Activated CD8-positive, alpha-beta memory T cell treated with anti-CD3 and anti-CD28 coated beads for 4 hours (primary cell): ENCODE measurements around the gene METTL23.
"Not testable (repeated sequence)": the region's sequence is repeated elsewhere in the genome, so short reads cannot be mapped to it uniquely, and the experiment has no call there.

ENCODE experiments used
- DNase-seq, 2 donors: peaks; one replicate each; pipeline ENCODE4 v3.0.0-alpha.2; 2020; ENCODE audit warnings: low read depth in 2 of 2

Gene METTL23

DNA sequence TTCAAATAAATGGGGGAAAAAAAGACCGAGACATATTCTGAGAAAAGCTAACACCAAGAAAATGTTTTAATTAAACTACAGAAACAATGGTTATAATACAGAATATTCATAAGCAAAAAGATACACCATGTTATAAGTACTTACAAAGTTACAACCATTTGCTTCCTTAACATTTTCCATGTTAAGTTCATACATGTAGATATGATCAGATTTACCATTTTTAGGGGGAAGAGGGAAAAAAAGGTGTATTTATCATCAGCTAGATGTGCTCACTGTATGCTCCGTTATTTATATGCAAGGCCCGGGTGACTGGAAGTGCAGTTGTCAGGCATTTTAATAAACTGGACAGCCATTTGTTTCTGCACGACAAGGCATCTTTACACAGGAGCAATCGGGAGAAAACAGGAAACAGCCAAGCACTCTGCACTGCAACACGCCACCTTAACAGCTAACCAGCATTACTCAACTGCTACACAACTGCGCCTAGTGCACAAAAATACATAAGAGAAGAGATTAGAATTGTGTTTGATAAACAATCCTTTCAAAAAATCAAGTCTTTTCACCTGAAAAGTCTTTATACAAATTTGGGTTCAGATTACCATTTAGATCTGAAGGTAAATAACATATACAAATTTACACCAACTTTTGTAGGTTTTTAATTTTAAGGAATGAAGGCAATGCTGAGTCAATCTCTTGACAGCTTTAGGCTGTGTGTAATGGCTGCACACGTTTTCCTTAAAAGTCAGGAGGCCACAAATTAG is 7.6 kb downstream of the METTL23 start:
- DNase-seq = no peak

DNA sequence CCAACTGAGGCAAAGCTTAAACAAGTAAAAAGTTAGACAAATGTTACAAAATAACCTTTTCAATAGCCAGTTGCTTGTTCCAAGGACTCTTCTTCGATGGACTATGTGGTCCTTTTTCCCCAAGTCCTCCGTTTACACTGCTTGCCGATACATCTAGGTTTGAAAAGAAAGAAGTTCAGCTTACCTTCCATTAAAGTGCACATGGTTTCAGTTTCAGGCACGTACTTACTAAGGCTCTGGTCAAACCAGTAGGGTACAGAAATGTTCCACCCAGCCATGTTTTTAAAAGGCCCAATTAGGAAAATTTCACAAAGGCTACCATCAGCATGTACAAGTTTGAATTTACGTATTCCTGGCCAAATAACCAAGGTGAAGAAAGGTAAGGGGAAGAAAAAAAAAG is 8.4 kb downstream of the METTL23 start:
- no peak for DNase-seq

DNA sequence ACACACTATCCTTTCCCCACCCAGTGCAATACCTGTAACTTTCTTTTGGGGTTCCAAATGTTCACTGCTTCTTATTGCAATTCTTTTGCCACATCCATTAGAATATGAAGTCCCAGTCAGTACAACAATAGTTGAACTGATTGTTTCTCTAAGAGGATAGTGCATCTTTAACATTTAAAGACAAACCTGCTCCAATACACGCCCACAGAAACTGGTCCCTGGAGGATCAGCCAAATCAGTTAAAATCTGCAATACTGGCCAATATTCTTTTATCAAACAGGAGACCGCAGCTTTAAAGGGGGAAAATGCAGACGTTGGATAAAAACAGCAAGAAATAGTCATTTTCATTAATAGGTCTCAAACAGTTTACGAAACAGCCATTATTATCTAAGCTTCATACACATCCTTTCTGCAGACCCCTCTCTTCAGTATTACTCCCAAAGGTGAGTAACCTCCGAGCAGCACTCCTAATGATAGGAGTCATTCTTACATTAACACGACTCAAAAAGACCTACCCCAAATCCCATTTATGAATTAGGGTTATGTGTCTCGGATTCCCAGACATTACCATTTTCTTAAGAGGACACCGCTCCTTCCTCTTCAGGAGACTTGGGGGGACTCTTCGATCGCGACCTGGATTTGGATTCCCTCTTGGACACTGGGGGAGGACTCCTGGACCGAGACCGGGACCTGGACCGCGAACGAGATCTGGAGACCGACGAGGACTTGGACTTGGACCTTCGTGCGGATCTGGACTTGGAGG is 9.1 kb downstream of the METTL23 start:
- no peak for DNase-seq

DNA sequence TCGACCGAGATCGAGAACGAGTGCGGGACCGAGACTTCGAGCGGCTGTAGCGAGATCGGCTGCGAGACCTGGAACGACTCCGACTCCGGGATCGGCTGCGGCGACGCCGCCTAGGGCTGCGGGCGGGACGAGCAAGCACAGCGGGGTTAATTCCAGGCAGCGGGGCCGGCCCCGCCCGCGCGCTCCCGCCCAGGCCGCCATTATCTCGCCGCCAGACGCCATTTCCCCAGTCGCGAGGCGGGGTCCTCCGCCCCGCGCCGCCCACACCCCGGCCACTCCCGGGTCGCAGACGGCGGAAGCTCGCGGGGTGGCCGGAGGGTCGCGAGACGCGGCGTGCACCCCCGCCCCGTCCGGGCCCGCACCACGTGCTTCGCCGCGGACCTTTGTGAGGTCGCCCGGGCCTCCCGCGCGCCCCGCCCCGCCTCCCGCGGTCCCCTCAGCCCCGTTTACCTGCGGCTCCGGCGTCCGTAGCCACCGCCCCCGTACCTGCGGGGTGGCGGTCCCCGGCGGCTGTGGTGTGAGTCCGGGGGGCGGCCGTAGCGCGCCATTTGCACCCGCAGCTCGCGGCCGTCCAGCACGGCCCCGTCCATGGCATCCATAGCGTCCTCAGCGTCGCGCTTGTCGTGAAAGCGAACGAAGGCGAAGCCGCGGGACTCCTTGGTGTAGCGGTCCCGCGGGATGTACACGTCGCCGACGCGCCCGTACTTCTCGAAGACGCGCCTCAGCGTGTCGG is 9.9 kb downstream of the METTL23 start:
- DNase-seq = no peak

DNA sequence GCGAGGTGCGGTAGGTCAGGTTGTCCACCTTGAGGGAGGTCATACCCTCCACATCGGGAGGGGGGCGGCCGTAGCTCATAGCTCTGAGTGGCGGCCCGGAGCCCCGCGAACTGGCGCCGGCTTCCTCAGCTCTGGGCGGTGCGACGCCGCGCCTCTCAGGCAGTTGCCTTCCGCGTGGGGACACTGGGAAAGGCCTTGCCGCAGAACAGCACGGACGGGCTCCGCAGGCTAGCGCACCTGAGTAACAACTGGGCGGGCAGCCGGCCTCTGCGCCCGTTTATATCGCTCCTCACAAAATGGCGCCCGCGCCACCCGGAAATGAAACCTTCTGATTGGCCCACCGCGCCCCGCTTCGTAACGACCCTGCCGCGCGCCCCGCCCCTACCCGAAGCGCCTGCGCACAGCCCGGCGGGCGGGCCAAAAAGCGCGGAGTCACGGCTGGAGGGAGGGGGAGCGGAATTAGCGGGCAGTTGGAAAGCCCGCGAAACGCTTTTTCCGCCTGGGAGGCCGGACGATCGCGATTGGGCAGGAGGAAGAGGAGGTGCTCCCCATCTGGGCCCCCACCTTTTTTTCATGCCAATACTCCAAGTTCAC is 10.5 kb downstream of the METTL23 start, which contains the start of gene SRSF2:
SRSF2 (minus strand) TSS at position 250 of the 594 bp plus-strand sequence; CDS start at position 79, 171 bp downstream.
- peak; percentile 96 to 97 for DNase-seq

DNA sequence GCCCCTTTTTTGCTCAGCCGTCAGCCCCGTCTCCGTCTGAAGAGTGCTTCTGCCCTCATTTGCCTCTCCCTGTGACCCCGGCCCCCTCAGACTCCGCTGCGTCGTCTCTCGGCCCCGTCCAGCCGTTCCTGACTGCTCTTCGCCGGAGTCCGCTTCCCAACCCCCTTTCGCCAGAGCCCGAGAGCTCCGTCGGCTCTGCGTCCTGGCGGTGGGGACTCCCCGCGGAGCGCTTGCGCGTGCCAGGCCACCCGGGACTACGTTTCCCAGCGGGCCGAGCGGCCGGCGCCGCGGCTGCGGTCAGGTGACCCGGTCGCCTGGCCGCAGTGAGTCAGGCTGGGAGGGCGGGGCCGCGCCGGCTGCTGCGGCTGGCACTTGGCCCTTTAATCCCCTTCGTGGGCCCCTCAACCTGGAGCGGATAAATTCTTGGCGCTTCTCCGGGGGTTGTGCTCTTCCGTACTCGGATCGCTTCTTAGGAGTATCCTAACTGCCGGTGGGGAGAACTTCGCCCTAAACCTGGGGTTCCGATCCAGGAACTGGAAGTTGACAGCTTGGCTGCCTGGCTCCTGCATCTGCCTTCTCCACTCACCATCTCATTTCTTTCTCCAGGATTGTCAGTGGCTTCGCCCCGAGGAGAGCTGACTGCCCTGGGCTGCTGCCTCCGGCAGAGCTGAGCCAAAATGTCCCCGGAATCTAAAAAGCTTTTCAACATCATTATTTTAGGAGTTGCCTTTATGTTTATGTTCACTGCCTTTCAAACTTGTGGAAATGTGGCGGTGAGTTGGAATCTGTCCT is 11.2 kb downstream of the METTL23 start, which contains the start of gene MFSD11:
MFSD11 (plus strand) TSS at position 444 of the 792 bp plus-strand sequence; CDS start at position 678, 234 bp downstream.
- peak; percentile 81 to 84 for DNase-seq

DNA sequence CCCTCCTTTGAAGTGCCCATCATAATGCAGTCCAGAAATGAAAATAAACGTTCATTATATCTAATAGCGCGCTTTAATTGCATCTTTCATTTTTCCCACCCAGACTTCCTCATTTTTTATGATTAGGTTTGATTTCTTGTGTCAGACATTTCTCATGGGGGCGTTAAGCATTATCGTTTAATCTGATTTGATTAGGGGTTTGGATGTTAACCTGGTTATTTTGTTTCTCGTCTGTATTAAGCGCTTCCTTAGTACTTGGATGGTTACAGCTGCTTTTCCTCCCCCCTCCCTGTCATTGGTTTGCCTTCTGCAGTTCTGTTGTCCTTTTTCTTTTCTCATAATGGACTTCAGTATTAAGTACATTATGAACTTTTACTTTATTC is 11.8 kb downstream of the METTL23 start:
- no peak for DNase-seq

DNA sequence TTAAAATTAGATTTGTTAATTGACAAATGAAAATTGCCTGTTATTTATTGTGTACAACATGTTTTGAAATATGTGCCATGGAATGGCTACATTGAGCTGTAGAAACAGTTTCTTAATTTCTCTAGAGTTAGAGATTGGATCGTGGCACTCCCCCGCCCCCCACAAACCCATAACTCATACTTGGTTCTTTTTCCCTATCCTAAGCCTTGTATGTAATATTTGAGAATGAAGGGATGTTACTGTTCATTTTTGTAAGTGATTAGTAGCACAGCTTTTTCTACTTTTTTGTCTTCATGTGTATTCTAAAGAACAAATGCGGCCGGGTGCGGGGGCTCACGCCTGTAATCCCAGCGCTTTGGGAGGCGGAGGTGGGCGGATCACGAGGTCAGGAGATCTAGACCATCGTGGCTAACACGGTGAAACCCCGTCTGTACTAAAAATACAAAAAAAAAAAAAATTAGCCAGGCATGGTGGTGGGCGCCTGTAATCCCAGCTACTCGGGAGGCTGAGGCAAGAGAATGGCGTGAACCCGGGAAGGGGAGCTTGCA is 13.0 kb downstream of the METTL23 start:
- not testable (repeated sequence) for DNase-seq

DNA sequence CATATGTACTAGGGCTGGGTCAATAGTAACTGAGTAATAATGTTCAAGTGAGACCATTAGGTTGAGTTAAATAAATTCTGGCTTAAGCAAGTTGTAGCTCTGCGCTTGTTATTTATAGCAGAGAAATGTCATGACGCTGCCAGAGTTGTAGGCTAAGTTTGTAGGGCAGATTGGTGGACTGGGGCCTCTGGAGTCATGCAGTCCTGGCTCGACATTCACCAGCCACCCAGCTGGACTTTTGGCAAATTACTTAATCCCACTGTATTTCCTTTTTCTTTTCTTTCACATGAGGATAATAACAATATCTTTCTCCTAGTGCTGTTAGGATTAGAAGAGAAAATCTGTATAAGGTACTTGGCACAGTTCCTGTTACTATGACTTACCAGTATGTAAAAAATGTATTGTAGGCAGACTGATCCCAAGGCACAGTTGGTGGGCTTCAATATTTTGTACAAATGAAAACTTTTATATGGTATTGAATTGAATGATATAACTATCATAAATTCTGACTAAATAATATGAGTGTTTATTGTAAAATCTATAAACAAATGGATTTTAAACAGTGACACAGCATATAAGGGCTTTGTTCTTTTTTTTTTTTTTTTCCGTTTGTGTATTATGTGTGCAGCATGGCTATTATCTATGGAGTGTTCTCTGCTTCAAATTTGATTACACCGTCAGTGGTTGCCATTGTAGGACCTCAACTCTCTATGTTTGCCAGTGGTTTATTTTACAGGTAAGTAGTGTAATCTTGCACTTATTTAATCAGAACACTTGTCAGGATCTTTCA is 13.9 kb downstream of the METTL23 start:
- no peak for DNase-seq

DNA sequence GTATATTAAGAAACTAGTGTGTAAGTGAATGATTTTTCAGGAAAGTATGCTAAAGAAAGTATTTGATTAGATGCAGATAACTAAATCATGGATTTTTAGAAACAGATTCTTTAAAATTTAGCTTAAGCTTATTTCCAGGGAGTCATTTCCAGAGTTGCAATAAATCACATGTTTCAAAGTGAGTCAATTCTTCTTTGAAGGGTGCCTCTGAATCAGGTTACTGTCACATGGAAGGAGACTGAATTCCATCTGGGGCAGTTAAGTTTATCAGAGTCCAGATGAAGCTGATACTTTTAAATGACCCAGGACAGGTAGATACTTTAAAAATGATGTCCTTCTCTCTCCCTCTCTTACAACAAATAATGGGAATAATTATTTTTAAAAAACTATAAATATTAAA is 16.3 kb downstream of the METTL23 start:
- DNase-seq = no peak

DNA sequence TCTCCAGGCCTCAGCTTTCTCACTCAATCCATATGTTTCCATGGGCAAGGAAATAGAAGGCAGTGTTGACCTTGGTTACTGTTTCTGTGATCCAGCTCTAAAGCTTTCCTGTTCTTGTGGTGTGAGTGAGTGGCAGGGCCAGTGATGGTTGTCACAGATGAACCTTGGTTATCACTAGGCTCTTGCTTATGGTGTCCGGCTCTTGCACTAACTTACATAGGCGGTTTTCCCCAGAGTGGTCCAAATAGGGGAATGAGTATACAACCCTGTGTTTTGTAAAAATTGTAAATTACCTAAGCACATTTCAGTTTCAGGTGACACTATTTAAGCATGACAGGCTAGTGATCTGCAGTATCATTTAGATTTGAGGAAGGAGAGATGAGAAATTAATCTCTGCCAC is 18.1 kb downstream of the METTL23 start:
- no peak for DNase-seq

DNA sequence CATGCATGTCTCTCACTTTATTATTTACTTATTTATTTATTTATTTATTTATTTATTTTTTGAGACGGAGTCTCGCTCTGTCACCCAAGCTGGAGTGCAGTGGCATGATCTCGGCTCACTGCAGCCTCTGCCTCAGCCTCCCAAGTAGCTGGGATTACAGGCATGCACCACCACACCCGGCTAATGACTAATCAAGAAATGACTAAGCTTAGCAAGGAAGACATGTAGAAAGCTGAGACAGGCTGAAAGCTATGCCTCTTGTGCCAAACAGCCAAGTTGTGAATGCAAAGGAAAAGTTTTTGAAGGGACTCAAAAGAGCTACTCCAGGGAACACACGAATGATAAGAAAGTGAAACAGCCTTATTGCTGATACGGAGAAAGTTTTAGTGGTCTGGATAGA is 19.1 kb downstream of the METTL23 start:
- not testable (repeated sequence) for DNase-seq

DNA sequence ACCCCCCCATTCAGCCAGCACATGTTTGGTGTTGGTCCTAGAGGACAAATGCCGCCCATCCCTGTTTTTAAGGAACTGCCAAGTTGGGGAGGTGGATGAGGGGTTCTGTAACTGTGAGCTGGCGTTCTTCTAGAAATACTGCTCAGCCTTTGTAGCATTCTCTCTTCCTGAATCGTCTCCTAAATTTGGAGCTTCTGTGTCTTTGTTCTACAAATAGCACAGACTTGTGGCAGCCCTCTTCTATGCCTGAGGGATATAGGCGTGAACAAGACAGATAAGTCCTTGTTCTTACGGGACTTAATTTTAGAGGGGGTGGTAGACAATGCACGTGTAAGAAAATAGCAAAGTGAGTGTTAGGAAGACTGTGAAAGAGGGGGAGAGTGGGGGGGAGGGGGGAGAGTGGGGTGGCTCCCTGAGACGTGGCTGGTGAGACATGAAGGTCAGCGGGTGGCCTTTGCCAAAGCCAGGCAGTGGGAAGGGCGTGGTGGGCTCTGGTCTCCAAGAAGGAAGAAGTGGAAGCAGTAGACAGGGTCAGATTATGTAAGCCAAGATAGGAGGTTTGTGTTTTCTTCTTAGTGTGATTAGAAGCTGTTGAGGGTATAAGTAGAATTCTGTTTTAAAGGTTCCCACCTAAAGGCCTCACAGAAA is 21.2 kb downstream of the METTL23 start:
- no peak for DNase-seq

DNA sequence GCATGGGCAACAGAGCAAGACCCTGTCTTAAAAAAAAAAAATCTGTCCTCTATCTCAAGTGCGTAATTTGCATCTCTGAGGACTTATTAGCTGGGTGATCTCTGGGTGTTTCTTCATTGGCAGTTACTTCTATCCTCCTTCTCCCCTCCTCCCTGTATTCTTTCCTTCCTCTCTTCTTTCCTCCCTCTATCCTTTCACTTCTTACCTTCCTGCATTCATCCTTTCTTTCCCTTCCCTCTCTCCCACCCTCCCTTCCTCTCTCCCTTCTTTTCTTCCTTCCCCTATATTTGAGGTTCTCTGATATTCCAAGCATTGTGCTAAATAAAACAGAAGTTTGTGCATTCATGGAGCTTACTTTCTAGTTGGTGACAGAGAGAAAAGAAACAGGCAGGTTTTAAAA is 22.0 kb downstream of the METTL23 start:
- no peak for DNase-seq

DNA sequence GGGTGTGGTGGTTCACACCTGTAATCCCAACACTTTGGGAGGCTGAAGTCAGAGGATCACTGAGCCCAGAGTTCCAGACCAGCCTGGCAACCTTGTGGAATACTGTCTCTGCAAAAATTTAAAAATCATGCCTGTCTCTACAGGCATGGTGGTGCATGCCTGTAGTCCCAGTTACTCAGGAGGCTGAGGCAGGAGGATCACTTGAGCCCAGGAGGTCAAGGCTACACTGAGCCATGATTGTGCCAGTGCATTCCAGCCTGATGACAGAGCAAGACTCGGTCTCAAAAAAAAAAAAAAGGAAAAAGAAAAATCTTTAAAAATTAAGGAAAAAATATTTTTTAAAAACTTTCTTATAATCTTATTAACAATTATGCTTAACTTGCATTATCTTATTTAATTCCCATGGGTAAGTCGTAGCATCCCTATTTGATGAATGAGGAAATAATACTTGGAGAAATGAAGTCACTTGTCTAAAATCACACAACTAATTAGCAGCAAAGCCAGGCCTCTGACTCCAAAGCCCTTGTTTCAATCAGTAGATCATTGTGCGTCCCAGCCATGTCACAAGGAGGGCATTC is 24.9 kb downstream of the METTL23 start:
- DNase-seq = no peak

DNA sequence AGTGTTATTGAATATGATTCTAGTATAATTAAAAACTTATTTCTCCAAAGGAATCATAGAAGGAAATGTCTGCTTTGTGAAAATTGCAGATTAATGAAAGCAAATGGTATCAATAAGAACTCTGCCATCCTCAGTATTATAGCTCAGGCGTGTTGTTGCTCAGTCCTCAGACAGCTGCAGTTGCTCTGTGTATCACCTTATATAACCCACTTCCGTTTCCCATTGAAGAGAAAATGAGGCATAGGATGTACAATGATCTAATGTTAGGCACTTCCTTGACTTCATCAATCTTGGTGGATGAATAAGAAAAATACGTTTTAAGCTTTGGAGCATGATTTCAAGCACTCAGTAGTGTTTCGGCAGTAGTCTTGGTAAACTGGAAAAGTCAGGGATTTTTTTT is 25.4 kb downstream of the METTL23 start:
- DNase-seq = no peak

DNA sequence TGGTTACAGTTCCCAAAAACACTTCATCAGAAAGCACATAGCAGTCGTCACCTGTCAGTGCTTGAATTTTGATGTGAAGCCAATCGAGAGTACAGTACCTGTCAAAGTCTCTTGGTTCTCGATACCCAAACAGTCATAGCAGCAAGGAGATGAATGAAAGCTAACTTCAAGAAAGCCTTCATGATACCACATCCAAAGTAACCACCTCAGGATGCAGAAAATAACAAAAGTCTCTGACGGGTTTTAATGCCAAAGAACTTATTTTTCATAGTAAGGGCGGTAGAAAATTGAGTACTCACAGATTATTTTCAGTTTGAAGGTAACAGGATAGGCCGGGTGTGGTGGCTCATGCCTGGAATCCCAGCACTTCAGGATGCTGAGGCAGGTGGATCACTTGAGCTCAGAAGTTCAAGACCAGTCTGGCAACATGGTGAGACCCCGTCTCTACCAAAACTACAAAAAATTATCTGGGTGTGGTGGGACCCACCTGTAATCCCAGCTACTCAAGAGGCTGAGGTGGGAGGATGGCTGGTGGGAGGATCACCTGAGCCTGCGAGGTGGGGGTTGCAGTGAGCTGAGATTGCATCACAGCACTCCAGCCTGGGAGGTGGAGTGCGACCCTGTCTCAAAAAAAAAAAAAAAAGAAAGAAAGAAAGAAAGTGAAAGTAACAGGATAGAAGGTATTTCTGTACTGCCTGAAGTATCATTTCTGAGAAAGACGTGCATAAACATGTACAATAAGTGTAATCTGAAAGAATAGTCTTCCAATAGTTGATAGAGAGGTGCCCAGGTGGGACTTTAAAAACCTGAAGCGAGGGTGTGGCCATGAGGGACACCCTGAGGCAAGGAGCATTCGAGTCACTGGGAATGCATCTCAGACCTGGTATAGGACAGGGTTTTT is 26.7 kb downstream of the METTL23 start:
- DNase-seq = no peak

DNA sequence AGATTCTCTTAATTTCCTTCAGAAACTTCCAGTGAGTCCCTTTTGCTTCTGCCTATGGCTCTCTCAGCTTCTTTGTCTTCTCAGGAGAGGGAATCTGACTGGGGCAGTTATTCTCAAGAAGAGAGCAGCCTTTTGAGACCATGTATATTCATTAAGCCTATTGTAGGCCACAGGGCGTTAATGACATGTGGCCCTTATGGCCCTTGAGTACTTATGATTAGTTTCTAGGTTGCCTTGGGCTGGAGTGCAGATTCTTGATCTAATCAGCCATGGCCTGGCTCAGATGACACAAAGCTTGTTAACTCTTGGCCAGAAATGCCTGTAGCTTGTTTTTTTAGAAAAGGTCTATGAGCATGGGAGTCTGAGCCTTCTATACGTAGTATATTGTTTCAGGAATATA is 28.6 kb downstream of the METTL23 start:
- no peak for DNase-seq
